Left ventricle myocardium inferior (tissue), 1 donor: ENCODE data around the gene CYP2W1. TPM values are rescaled to one million over a fixed set of nuclear protein-coding genes. Genes with fewer than 3 reads are reported as not detected.
A peak's percentile ranks its signal among the peaks of the same experiment; 100 is the strongest.

Experiments
- DNase-seq: peaks from one replicate; pipeline ENCODE4 v3.0.0-alpha.2; 2020
- H3K27ac ChIP-seq: fragments of 200-600 bp; replicated peaks from 2 replicates; pipeline ENCODE4 v1.8.0; 2021
- H3K27me3 ChIP-seq: fragments of 200-600 bp; 2 replicates; pipeline ENCODE4 v1.8.0; 2021; ENCODE audit warnings: low read depth
- H3K36me3 ChIP-seq: fragments of 200-600 bp; 2 replicates; pipeline ENCODE4 v1.8.0; 2021
- H3K4me1 ChIP-seq: fragments of 200-600 bp; 2 replicates; pipeline ENCODE4 v1.8.0; 2021
- H3K4me3 ChIP-seq: fragments of 200-600 bp; 2 replicates; pipeline ENCODE4 v1.8.0; 2021; ENCODE audit warnings: mild to moderate bottlenecking, moderate library complexity
- H3K9me3 ChIP-seq: fragments of 200-600 bp; replicated peaks from 2 replicates; pipeline ENCODE4 v1.8.0; 2021
- CTCF ChIP-seq: fragments of 200-600 bp; IDR thresholded peaks from 2 replicates; pipeline ENCODE4 v1.8.0; 2021; ENCODE audit warnings: antibody characterized with exemption, mild to moderate bottlenecking, borderline replicate concordance
- intact Hi-C: fragments of 100-400 bp; cut with micrococcal nuclease; formaldehyde crosslinking; loops from one replicate; pipeline ENCODE4 v1.11.0; 2022
- total RNA-seq: library from RNA; stranded (reverse); fragmentation: NEBNext Ultra II Directional; extraction: Animal tissue kit (Norgen Biotek cat#: 25700); gene quantifications from one replicate; pipeline ENCODE4 v1.2.1, GENCODE V29; 2021
- donor health status: DM: no; HTN: yes; CAD: no; lungs with severe emphysema.

CYP2W1 gene
- total RNA-seq, 1 donor from 2014 or later = not detected

GRCh38 chr7:968205-969105 is 14.5 kb upstream of the CYP2W1 start:
- Histone ChIP-seq H3K4me1 (peaks cover 87% of the 10 kb centered on the region), H3K27me3 (no peaks in the 10 kb centered on the region), H3K27ac (peak overlapping the region; percentile 50), H3K36me3 (peaks cover 62% of the 10 kb centered on the region), H3K9me3 (no peaks in the 10 kb centered on the region), H3K4me3 (no peak overlapping the region)
- no peak for DNase-seq
- intact Hi-C loops = no loop called here
- TF ChIP-seq CTCF = no peak

- no peaks in the 10 kb centered on the region for H3K9me3 ChIP-seq
- no peaks in the 10 kb centered on the region for H3K27me3 ChIP-seq
- peaks cover 62% of the 10 kb centered on the region for H3K36me3 ChIP-seq
- H3K4me3 ChIP-seq = no peak overlapping the region
- H3K4me1 ChIP-seq = peaks cover 87% of the 10 kb centered on the region
- intact Hi-C loops = no loop called here
- TF ChIP-seq CTCF = no peak
- H3K27ac ChIP-seq = no peak overlapping the region
- no peak for DNase-seq
Observed at GRCh38 chr7:969403-969802, 13.6 kb upstream of the CYP2W1 start.

- H3K36me3 ChIP-seq = peaks cover 62% of the 10 kb centered on the region
- intact Hi-C loops = no loop called here
- TF ChIP-seq CTCF = no peak
- no peaks in the 10 kb centered on the region for H3K27me3 ChIP-seq
- no peaks in the 10 kb centered on the region for H3K9me3 ChIP-seq
- no peak overlapping the region for H3K27ac ChIP-seq
- H3K4me1 ChIP-seq = peaks cover 85% of the 10 kb centered on the region
- no peak for DNase-seq
- H3K4me3 ChIP-seq = no peak overlapping the region
Observed at GRCh38 chr7:970744-971143, 12.2 kb upstream of the CYP2W1 start.

- no peaks in the 10 kb centered on the region for H3K9me3 ChIP-seq
- intact Hi-C loops = no loop called here
- H3K27ac ChIP-seq = no peak overlapping the region
- peaks cover 60% of the 10 kb centered on the region for H3K36me3 ChIP-seq
- DNase-seq = no peak
- peaks cover 79% of the 10 kb centered on the region for H3K4me1 ChIP-seq
- H3K4me3 ChIP-seq = no peak overlapping the region
- no peak for TF ChIP-seq CTCF
- H3K27me3 ChIP-seq = no peaks in the 10 kb centered on the region
Observed at GRCh38 chr7:972110-972509, 10.9 kb upstream of the CYP2W1 start.

GRCh38 chr7:972676-973309 is 10.2 kb upstream of the CYP2W1 start:
- H3K4me1 ChIP-seq = peaks cover 72% of the 10 kb centered on the region
- H3K27me3 ChIP-seq = no peaks in the 10 kb centered on the region
- no peak overlapping the region for H3K4me3 ChIP-seq
- intact Hi-C loops = no loop called here
- TF ChIP-seq CTCF = no peak
- no peak overlapping the region for H3K27ac ChIP-seq
- H3K9me3 ChIP-seq = no peaks in the 10 kb centered on the region
- peaks cover 53% of the 10 kb centered on the region for H3K36me3 ChIP-seq
- no peak for DNase-seq
